Activated CD8-positive, alpha-beta memory T cell treated with anti-CD3 and anti-CD28 coated beads, Interleukin-2, amount 50 U/mL, for 4 hours (primary cell): ENCODE measurements around the gene UMAD1.
"Not testable (repeated sequence)": the region's sequence is repeated elsewhere in the genome, so short reads cannot be mapped to it uniquely, and the experiment has no call there.

ENCODE experiments used
- DNase-seq: peaks from one replicate; pipeline ENCODE4 v3.0.0-alpha.2; 2020

UMAD1 gene

DNA sequence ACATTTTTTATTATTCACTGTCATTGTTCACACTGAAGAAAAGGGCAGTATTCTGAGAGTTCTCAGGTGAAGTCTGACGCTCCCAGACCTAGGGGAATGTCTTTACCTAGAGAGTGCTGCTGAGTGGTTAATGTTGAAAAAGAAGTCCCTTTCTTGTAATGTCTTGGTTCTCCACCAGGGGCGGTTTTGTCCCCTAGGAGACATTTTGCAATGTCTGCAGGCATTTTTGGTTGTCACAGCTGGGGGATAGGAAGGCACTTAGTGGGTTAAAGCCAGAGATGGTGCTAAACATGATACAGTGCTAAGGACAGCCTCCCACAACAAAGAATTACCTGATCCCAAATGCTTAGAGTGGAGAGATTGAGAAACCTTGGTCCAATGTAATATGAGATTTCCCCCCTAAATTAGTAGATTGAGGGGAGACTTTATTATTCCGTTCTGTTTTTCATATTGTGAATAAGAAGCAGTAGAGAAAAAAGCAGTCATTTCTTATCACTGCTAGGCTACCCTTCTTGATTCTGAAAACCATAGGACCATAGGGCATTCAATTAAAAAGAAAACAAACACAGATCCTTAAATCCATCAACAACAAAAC, 13.1 kb downstream of the UMAD1 start:
- DNase-seq: peak; percentile 19

DNA sequence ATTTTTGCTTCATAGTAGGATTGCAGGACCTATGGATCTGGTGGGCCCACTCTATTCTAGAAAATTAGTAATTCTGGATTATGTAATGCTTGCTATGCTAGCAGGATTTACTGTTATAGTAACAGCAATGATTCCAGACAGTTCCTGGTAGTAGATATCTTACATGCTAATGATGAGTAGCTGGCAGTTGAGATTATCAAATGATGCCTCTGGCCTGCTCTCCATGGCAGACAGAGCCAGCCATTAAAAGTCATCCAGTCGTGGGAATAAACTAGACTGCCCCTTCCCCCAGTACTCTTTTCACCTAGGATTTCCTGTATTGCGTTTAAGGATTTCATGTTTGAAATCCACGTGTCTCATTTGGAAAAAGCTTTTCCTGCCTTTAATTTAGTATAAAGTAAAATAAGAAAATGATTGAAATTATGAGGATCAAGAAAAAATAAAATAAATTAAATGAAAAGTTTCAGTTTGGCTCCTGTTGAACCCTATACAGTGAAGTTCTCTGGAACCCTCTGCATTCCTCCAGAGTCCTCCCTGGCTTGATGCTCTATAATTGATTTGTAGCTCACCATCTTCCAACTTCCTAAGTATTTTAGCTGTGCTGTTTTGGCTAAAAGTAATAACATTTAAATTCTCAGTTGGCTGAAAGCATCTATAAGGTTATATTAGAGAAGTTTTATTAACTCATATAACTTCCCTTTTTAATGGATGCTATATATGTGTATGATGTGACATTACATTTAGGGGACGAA, 14.6 kb downstream of the UMAD1 start:
- DNase-seq: no peak

DNA sequence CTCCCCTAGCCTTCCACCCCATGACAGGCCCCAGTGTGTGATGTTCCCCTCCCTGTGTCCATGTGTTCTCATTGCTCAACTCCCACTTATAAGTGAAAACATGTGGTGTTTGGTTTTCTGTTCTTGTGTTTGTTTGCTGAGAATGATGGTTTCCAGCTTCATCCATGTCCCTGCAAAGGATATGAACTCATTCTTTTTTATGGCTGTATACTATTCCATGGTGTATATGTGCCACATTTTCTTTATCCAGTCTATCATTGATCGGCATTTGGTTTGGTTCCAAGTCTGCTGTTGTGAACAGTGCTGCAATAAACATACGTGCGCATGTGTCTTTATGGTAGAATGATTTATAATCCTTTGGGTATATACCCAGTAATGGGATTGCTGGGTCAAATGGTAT, 15.9 kb downstream of the UMAD1 start:
- DNase-seq: not testable (repeated sequence)

DNA sequence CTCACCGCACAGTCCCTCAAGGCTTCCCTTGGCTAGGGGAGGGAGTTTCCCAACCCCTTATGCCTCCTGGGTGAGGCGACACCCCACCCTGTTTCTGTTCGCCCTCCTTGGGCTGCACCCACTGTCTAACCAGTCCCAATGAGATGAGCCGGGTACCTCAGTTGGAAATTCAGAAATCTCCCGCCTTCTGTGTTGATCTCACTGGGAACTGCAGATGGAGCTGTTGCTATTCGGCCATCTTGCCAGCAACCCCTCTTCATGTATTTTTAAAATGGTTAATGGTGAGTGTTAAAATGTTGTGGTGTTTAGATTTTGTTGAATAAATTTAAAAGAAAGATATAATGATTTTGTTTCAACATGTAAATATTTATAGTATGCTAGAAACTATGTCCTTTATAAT, 22.0 kb downstream of the UMAD1 start:
- no peak for DNase-seq

DNA sequence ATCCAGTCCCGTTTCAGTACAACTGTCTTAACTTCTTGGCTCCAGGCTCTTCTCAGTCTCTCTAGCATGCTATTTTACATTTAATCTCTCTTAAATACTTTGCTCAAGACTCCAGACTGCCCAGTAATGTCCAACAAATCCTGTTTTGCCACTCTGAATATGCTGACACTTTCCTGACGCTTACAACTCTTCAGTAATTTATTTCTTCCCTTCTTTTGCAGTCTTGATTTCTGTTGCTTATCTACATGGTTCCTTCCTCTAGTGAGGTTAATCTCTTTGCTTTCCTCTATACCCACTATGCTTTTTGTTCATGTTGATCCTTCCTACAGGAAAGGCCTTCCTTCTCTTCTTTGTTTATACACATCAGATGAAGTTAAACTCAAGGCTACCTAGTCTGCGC, 23.7 kb downstream of the UMAD1 start:
- DNase-seq: no peak

DNA sequence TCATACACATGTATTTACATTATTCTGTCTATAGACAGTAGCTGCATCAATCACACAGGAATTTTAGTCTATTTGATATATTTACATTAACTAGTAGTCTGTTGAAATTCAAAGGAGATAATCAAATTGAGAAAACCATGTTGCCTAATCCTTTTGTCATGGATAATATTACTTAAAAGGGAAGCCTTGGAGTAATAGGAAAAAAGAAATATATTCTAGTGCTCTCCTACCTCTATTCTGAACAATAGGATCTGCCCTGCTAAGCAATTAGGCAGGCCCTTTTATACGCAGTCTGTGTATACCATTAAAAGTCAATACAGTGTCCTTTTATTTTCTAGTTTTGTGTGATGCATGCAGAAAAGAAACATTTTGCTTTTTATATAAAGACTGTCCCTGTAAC, 24.5 kb downstream of the UMAD1 start:
- no peak for DNase-seq

DNA sequence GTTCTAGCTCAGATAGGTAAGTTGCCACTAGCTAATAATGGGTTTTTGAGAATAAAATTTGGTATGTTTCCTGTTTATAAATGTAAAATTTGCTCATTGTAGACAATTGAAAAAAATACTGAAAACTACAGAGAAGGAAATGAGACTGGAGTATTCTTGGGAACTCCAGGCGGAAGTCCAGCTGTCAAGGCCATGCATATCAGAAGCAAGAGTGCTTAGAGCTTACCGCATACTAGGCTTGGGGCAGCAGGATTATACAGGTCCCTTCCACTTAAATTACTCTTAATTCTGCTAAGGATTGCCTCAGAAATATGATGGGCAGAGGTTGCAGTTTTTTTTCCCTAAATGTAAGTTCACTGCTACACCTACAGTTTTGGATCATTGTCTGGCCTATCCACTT, 26.6 kb downstream of the UMAD1 start:
- DNase-seq: no peak

DNA sequence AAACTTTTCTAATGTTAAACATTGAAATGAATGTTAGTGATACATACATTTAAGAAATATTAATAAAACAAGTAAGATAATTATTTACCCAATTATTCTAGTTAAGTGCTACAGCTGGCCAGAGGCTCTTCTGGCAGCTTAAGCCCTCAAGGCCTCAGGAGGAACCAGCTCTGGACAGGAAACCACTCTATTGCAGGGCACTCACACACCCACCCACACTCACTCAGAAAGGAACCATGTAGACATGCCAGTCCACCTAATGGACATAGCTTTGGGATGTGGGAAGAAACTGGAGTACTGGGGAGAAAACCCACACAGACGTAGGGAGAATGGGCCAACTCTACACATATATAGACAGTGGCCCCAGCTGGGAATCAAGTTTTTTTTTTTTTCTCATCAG, 28.2 kb downstream of the UMAD1 start:
- DNase-seq: no peak

- no peak for DNase-seq
Measured at GRCh38 chr7:7670490-7670889, 29.9 kb downstream of the UMAD1 start.

GRCh38 chr7:7671361-7671760, 30.8 kb downstream of the UMAD1 start:
- DNase-seq: no peak

DNA sequence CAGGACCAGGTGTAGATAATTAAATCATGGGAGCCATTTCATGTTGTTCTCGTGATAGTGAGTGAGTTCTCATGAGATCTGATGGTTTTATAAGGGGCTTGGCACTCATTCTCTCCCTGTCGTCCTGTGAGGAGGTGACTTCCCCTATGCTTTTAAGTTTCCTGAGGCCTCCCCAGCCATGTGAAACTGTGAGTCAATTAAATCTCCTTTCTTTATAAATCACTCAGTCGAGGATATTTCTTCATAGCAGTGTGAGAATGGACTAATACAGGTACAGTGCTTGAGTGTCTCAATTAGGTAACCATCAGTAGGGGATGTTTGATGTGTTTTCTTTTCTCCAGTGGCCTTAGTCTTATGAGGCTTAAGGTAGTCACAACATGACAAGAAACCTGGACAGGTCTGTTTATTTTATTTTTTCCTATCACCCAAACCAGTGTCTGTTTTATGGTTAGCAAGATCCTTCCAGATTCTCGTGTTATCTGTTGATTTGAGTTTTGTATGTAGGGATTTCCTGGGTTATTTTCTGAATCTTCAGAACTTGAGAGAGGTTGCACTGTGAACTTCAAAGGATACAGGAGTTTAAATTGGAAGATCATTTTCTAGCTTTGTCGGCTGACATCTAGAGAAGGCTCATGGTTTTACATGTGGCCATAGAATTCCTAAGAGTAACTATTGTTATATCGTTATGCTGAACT, 32.1 kb downstream of the UMAD1 start:
- no peak for DNase-seq

GRCh38 chr7:7673240-7673550, 32.6 kb downstream of the UMAD1 start:
- no peak for DNase-seq

DNA sequence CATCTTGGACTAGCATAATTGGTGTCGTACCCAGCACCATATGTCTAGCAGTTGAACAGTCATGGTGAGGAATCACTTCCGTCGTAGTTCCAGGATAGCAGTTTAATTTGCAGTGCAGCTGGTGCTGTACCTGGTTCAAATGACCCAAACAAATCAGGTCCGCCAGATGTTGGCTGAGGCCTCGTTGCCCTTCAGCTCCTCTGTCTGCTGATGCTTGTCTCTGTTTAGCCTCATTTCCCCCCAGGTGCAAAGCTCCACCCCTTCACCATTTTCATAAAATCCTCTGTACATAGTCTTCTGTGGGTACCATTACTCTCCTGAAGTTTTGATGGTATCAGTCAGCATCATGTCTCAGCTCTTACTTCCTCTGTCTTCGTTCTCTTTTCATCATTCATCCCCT, 35.1 kb downstream of the UMAD1 start:
- DNase-seq: no peak

DNA sequence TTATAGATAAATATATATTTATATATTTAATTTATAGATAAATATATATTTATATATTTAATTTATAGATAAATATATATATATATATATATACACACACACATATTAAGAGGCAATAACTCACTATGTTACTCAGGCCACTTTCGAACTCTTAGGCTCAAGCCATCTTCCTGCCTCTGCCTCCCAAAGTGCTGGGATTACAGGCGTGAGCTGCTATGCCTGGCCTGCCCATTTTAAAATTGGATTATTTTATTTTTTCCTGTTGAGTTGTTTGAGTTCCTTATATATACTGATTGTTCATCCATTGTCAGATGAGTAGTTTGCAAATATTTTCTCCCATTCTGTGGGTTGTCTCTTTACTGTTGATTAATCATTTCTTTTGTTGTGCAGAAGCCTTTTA, 39.1 kb downstream of the UMAD1 start:
- DNase-seq: not testable (repeated sequence)

- DNase-seq: peak; percentile 31
Measured at GRCh38 chr7:7681191-7681935, 40.8 kb downstream of the UMAD1 start.

- DNase-seq: no peak
Measured at GRCh38 chr7:7681936-7682329, 41.4 kb downstream of the UMAD1 start.

DNA sequence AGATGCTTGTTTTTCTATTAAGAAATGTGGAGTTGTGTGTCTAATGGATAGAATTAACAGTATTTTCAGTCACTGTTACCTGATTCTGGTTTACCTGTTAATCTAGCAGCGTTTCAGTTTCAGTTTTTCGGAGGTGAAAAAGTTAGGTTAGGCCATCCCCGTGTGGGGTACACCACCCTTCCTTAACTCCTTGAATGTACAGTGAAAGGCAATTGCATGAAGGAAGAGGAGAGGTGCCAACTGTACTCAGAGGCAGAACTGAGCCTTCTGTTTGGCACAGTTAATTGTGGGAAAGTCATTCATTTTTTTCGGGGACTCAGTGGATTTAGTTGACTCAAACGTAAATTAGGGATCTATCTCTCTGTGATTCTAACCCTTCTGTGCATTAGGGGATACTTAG, 42.3 kb downstream of the UMAD1 start:
- no peak for DNase-seq

GRCh38 chr7:7686811-7687508, 46.4 kb downstream of the UMAD1 start:
- DNase-seq: no peak

GRCh38 chr7:7687800-7688199, 47.2 kb downstream of the UMAD1 start:
- no peak for DNase-seq

GRCh38 chr7:7688310-7688709, 47.8 kb downstream of the UMAD1 start:
- no peak for DNase-seq

GRCh38 chr7:7688956-7689355, 48.4 kb downstream of the UMAD1 start:
- DNase-seq: no peak

- DNase-seq: no peak
Measured at GRCh38 chr7:7693881-7694280, 53.3 kb downstream of the UMAD1 start.

DNA sequence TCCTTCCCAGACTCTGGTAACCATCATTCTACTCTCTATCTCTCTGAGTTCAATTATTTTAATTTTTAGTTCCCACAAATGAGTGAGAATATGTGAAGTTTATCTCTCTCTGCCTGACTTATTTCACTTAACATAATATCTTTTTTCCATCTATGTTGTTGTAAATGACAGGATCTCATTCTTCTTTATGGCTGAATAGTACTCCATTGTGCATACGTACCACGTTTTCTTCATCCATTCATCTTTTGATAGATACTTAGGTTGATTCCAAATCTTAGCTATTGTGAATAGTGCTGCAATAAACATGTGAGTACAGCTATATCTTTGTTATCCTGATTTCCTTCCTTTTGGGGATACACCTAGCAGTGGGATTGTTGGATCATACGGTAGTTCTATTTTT, 54.0 kb downstream of the UMAD1 start:
- DNase-seq: no peak
